Breast epithelium (tissue), 3 donors: ENCODE data around the gene RNF212.

Source experiments
- POLR2A ChIP-seq: fragments of 450-650 bp; IDR thresholded peaks from one replicate; pipeline ENCODE4 v1.6.1; 2016; ENCODE audit warnings: antibody characterized with exemption, mild to moderate bottlenecking, moderate library complexity
- POLR2AphosphoS5 ChIP-seq, 3 donors: sonication (generic); formaldehyde crosslinking; IDR thresholded peaks; one replicate each; pipeline ENCODE4 v1.6.1; 2017; ENCODE audit warnings: antibody characterized with exemption in 3 of 3
- TF ChIP-seq, protein P1 (sequence below), 3 donors: fragments of 450-650 bp; IDR thresholded peaks; one replicate each; pipeline ENCODE4 v1.5.1; 2016 to 2017; ENCODE audit warnings: antibody characterized with exemption in 3 of 3, mild to moderate bottlenecking in 3 of 3, moderate library complexity in 3 of 3

DNA sequence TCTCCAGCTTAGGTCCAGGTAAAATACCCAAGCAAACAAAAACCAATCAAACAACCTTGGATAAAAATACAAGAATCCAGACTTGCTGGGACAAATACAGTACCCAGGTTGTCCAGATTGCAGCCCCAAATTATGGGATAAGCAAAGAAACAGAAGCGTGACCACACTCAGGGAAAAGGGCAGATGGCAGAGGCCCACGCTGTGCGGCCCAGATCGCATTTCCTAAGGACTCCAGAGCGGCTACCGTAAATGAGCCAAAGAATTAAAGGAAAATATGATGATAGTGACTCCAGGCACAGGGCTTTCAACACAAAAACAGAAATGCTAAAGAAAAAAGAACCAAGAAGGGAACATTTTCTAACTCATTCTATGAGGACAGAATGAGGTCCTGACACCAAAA, 51.6 kb downstream of the RNF212 start:
- TF ChIP-seq POLR2AphosphoS5 (IDR thresholded peaks at IDR 0.05) (no peak), POLR2A (no peak)
- TF ChIP-seq, protein P1, sequence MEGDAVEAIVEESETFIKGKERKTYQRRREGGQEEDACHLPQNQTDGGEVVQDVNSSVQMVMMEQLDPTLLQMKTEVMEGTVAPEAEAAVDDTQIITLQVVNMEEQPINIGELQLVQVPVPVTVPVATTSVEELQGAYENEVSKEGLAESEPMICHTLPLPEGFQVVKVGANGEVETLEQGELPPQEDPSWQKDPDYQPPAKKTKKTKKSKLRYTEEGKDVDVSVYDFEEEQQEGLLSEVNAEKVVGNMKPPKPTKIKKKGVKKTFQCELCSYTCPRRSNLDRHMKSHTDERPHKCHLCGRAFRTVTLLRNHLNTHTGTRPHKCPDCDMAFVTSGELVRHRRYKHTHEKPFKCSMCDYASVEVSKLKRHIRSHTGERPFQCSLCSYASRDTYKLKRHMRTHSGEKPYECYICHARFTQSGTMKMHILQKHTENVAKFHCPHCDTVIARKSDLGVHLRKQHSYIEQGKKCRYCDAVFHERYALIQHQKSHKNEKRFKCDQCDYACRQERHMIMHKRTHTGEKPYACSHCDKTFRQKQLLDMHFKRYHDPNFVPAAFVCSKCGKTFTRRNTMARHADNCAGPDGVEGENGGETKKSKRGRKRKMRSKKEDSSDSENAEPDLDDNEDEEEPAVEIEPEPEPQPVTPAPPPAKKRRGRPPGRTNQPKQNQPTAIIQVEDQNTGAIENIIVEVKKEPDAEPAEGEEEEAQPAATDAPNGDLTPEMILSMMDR (IDR thresholded peaks at IDR 0.05), result no peak
